CD14-positive monocyte (primary cell): ENCODE data around the gene USB1. TPM values are rescaled to one million over a fixed set of nuclear protein-coding genes. Genes with fewer than 3 reads are reported as not detected.

Experiments
- DNase-seq, 3 donors: peaks; one replicate each; pipeline ENCODE4 v3.0.0-alpha.2; 2011 to 2022
- H2AFZ ChIP-seq: 2 replicates; pipeline ENCODE4 v1.6.0; 2012; ENCODE audit warnings: mild to moderate bottlenecking, low read depth, low read length, inconsistent platforms; ENCODE audit not compliant: insufficient read depth, poor library complexity, severe bottlenecking
- H3K27ac ChIP-seq, 2 donors: 1 replicate in 1 of 2; 2 replicates in 1 of 2; pipeline ENCODE4 v1.5.1; 2012 to 2013; ENCODE audit warnings: low read length in 2 of 2, control low read depth in 1 of 2, inconsistent platforms in 1 of 2, low read depth in 1 of 2, mild to moderate bottlenecking in 1 of 2
- H3K27me3 ChIP-seq, 2 donors: one replicate each; pipeline versions ENCODE4 v1.6.0 to v1.6.1; 2011 to 2013; ENCODE audit warnings: low read length in 2 of 2; ENCODE audit not compliant: control insufficient read depth in 2 of 2, insufficient read depth in 2 of 2
- H3K36me3 ChIP-seq, 2 donors: replicated peaks in 1 of 2; 1 replicate in 1 of 2; 2 replicates in 1 of 2; pipeline versions ENCODE4 v1.5.1 to v1.6.1; 2012 to 2013; ENCODE audit warnings: low read length in 2 of 2, control low read depth in 1 of 2, inconsistent platforms in 1 of 2, mild to moderate bottlenecking in 1 of 2; ENCODE audit not compliant: insufficient read depth in 2 of 2, control insufficient read depth in 1 of 2
- H3K4me1 ChIP-seq, 2 donors: 1 replicate in 1 of 2; 2 replicates in 1 of 2; pipeline versions ENCODE4 v1.5.1 to v1.6.1; 2012 to 2013; ENCODE audit warnings: low read length in 2 of 2, control low read depth in 1 of 2, inconsistent platforms in 1 of 2, mild to moderate bottlenecking in 1 of 2, moderate library complexity in 1 of 2; ENCODE audit not compliant: insufficient read depth in 2 of 2, control insufficient read depth in 1 of 2
- H3K4me2 ChIP-seq: replicated peaks from 2 replicates; pipeline ENCODE3; 2012; ENCODE audit warnings: low read length, moderate library complexity, mild to moderate bottlenecking; ENCODE audit not compliant: poor library complexity, severe bottlenecking; ENCODE audit errors: extremely low read depth
- H3K4me3 ChIP-seq, 3 experiments: fragments of 200-600 bp in 1 of 3; sonication (generic) in 1 of 3; replicated peaks in 1 of 3; 1 replicate in 2 of 3; 2 replicates in 1 of 3; pipeline ENCODE4 v1.5.1; 2011 to 2013; ENCODE audit warnings: low read length in 3 of 3, mild to moderate bottlenecking in 3 of 3, control low read depth in 2 of 3, low read depth in 2 of 3, inconsistent platforms in 1 of 3, moderate library complexity in 1 of 3
- H3K79me2 ChIP-seq: 2 replicates; pipeline ENCODE4 v1.6.0; 2012; ENCODE audit warnings: mild to moderate bottlenecking, control low read depth, inconsistent platforms, low read length, moderate library complexity; ENCODE audit not compliant: insufficient read depth
- H3K9ac ChIP-seq: 2 replicates; pipeline ENCODE4 v1.6.0; 2017; ENCODE audit warnings: low read length, mild to moderate bottlenecking; ENCODE audit not compliant: insufficient read depth, poor library complexity, severe bottlenecking
- H3K9me3 ChIP-seq, 2 donors: replicated peaks in 1 of 2; 1 replicate in 1 of 2; 2 replicates in 1 of 2; pipeline versions ENCODE4 v1.5.1 to v1.6.1; 2012 to 2013; ENCODE audit warnings: low read length in 2 of 2, control low read depth in 1 of 2; ENCODE audit not compliant: control insufficient read depth in 1 of 2, insufficient read depth in 1 of 2
- H4K20me1 ChIP-seq: 2 replicates; pipeline ENCODE4 v1.6.0; 2012; ENCODE audit warnings: mild to moderate bottlenecking, low read length, control low read depth, moderate library complexity; ENCODE audit not compliant: insufficient read depth
- H3K27ac Mint-ChIP-seq, 7 donors: one replicate each; pipeline ENCODE4 v1.8.0; 2020; ENCODE audit warnings: mild to moderate bottlenecking in 7 of 7, mixed read lengths in 7 of 7, moderate library complexity in 6 of 7, inconsistent platforms in 2 of 7
- H3K27me3 Mint-ChIP-seq, 3 donors: one replicate each; pipeline ENCODE4 v1.8.0; 2021 to 2022; ENCODE audit warnings: low read depth in 3 of 3, mild to moderate bottlenecking in 3 of 3, mixed read lengths in 3 of 3, moderate library complexity in 3 of 3, inconsistent platforms in 1 of 3
- H3K36me3 Mint-ChIP-seq, 2 donors: one replicate each; pipeline ENCODE4 v1.8.0; 2020; ENCODE audit warnings: mixed read lengths in 2 of 2, inconsistent platforms in 1 of 2, mild to moderate bottlenecking in 1 of 2
- H3K4me1 Mint-ChIP-seq: one replicate; pipeline ENCODE4 v1.8.0; 2020; ENCODE audit warnings: mild to moderate bottlenecking, mixed read lengths
- H3K4me3 Mint-ChIP-seq, 2 donors: one replicate each; pipeline ENCODE4 v1.8.0; 2020; ENCODE audit warnings: mild to moderate bottlenecking in 2 of 2, mixed read lengths in 2 of 2, moderate library complexity in 1 of 2
- H3K9me3 Mint-ChIP-seq, 7 donors: one replicate each; pipeline ENCODE4 v1.8.0; 2020 to 2022; ENCODE audit warnings: mixed read lengths in 7 of 7, mild to moderate bottlenecking in 6 of 7, moderate library complexity in 6 of 7, inconsistent platforms in 2 of 7
- WGBS: methylation state at CpG from one replicate; pipeline ENCODE4 v1.1.5; 2013; ENCODE audit warnings: missing lambda C conversion rate; ENCODE audit not compliant: insufficient coverage; 5-methylcytosine and 5-hydroxymethylcytosine counted together
- intact Hi-C, 2 donors: fragments of 100-400 bp; cut with micrococcal nuclease; formaldehyde crosslinking; loops; one replicate each; pipeline versions ENCODE4 v1.15.0 to v1.15.1; 2023
- polyA plus RNA-seq, 3 donors: library from polyadenylated mRNA; depleted of rRNA in 1 of 3; unstranded in 2 of 3; stranded (reverse) in 1 of 3; fragments of 300-500 nt in 2 of 3; fragments of >200 nt in 1 of 3; fragmentation: Illumina TruSeq in 2 of 3; gene quantifications; 1 replicate in 2 of 3; 2 replicates in 1 of 3; pipeline ENCODE4 v1.2.3, GENCODE V29; 2012 to 2021
- TF ChIP-seq, protein P1 (sequence below): fragments of 200-600 bp; IDR thresholded peaks from one replicate; pipeline ENCODE4 v1.8.0; 2022; ENCODE audit warnings: antibody characterized with exemption, mild to moderate bottlenecking

Gene USB1
- polyA plus RNA-seq, 3 donors: 25.7 to 55.7 (median 44.4) TPM

DNA sequence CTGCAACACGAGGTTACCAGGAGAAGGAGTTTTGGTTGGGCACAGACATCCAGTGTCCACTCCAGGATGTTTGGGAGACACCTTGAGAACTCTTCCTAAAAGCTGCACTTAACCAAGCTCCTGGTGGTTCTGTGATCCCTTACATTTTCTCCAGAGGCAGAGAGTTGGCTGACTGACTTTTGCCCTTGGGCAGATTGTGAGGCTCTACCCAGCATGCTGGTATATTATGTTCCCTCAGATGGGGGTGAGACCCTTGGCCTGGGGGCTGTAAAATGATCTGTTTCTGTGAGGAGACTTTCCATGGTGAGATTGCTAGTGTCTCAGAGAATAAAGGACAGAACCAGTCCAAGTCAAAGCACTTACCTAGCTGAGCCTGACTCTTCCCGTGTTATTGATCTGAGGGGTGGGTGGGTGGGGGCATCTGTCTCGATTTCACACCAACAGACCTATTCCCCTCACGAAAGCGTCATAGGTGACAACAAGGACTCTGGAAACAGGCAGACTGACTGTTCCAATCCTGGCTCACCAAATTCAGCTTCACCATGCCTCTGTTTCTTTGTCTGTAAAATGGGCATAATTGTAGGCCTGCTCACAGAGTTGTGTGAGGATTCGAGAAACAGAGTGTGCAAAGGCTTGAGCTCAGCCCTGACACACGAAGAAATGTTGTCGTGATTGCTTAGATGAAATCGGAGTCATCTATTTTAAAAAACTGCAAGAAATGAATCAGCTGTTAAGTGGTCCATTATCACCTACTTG is 12.2 kb downstream of the USB1 start:
- no peak for DNase-seq
- peaks cover 0 to 1% (median 0%) of the 10 kb centered on the region in 3 donors for H3K27me3 Mint-ChIP-seq
- WGBS: 100% methylated on average over 5 of the region's 9 CpGs
- Histone ChIP-seq H4K20me1 (peaks cover 8% of the 10 kb centered on the region), H3K27me3 (no peaks in the 10 kb centered on the region), H3K9ac (no peak overlapping the region), H2AFZ (no peak overlapping the region), H3K4me2 (no peak overlapping the region), H3K4me1 (no peaks in the 10 kb centered on the region), H3K4me3 (no peak overlapping the region), H3K9me3 (no peaks in the 10 kb centered on the region), H3K79me2 (no peaks in the 10 kb centered on the region), H3K27ac (no peak overlapping the region), H3K36me3 (peaks cover 57 to 89% of the 10 kb centered on the region in 2 donors)
- no peak overlapping the region for H3K27ac Mint-ChIP-seq
- intact Hi-C loops: loop anchor here (10.0 kb wide), 1 partner anchor 111 kb away; the partner anchor contains the start of gene CFAP20 (in 2 of the 2)
- H3K4me1 Mint-ChIP-seq: no peaks in the 10 kb centered on the region
- TF ChIP-seq, protein P1, sequence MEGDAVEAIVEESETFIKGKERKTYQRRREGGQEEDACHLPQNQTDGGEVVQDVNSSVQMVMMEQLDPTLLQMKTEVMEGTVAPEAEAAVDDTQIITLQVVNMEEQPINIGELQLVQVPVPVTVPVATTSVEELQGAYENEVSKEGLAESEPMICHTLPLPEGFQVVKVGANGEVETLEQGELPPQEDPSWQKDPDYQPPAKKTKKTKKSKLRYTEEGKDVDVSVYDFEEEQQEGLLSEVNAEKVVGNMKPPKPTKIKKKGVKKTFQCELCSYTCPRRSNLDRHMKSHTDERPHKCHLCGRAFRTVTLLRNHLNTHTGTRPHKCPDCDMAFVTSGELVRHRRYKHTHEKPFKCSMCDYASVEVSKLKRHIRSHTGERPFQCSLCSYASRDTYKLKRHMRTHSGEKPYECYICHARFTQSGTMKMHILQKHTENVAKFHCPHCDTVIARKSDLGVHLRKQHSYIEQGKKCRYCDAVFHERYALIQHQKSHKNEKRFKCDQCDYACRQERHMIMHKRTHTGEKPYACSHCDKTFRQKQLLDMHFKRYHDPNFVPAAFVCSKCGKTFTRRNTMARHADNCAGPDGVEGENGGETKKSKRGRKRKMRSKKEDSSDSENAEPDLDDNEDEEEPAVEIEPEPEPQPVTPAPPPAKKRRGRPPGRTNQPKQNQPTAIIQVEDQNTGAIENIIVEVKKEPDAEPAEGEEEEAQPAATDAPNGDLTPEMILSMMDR: no peak
- no peaks in the 10 kb centered on the region for H3K9me3 Mint-ChIP-seq
- no peak overlapping the region for H3K4me3 Mint-ChIP-seq
- H3K36me3 Mint-ChIP-seq: peaks cover 53 to 59% of the 10 kb centered on the region in 2 donors

DNA sequence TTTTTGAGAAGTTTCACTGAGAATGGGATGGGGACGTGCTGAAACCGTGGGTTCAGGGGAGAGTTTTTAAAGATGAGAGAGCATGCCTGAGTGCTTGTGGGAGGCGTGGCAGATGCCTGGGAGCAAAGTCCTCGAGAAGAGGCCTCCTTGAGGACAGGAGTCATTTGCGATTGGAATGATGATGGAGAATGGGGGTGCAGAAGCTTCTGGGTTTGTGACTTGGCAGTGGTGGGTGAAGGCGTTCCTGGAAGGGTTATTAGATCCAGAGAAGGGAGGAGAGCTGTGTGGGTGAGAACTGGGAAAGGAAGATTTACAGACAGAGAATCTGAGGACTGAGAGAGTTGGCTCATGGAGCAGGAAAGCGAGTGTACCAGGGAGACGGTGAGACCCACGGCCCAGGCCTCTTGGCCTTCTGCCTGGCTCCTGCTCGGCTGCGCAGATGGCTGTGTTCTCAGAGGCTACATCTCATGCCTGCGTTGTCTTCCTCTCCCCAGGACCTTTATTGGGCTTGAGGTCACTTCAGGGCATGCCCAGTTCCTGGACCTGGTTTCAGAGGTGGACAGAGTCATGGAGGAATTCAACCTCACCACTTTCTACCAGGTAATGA is 15.7 kb downstream of the USB1 start:
- H3K27me3 ChIP-seq: no peaks in the 10 kb centered on the region
- H2AFZ ChIP-seq: no peak overlapping the region
- no peak for DNase-seq
- Mint-ChIP-seq H3K27me3 (peaks cover 0 to 1% (median 1%) of the 10 kb centered on the region in 3 donors), H3K4me1 (peaks cover 5% of the 10 kb centered on the region), H3K4me3 (no peak overlapping the region), H3K27ac (no peak overlapping the region), H3K9me3 (no peaks in the 10 kb centered on the region), H3K36me3 (peaks cover 40 to 44% of the 10 kb centered on the region in 2 donors)
- H3K27ac ChIP-seq: no peak overlapping the region
- H3K4me1 ChIP-seq: no peaks in the 10 kb centered on the region
- no peaks in the 10 kb centered on the region for H3K9me3 ChIP-seq
- H3K79me2 ChIP-seq: no peaks in the 10 kb centered on the region
- no peak overlapping the region for H3K4me3 ChIP-seq
- TF ChIP-seq, protein P1: no peak
- H4K20me1 ChIP-seq: peaks cover 14% of the 10 kb centered on the region
- H3K36me3 ChIP-seq: peaks cover 56 to 97% of the 10 kb centered on the region in 2 donors
- intact Hi-C loops: loop anchor here (10.0 kb wide), 1 partner anchor 108 kb away; the partner anchor contains the start of gene CFAP20 (in 2 of the 2)
- 90% methylated on average over 11 of the region's 12 CpGs for WGBS
- no peak overlapping the region for H3K4me2 ChIP-seq
- H3K9ac ChIP-seq: no peak overlapping the region
